ENCODE results near the gene CEP135.

GRCh38 chr4:55947254-55947882 is 1.4 kb upstream of the CEP135 start:
- TF ChIP-seq EZH2 (IDR thresholded peaks at IDR 0.05; ENCODE audit: insufficient read depth, low read length): no peak
- TF ChIP-seq CTCF (IDR thresholded peaks at IDR 0.05; ENCODE audit: insufficient read depth, low read depth, low read length): no peak

Data from astrocyte (in vitro differentiated cells and primary cell).